ENCODE results near the gene ARAP3. TPM values are rescaled to one million over a fixed set of nuclear protein-coding genes. Genes with fewer than 3 reads are reported as not detected.

The ARAP3 gene
- total and polyA plus RNA-seq, 2 donors (not counting 3 experiments of a cell fraction or from before 2014, with no cell fraction given), result 60.6 to 136 TPM

DNA sequence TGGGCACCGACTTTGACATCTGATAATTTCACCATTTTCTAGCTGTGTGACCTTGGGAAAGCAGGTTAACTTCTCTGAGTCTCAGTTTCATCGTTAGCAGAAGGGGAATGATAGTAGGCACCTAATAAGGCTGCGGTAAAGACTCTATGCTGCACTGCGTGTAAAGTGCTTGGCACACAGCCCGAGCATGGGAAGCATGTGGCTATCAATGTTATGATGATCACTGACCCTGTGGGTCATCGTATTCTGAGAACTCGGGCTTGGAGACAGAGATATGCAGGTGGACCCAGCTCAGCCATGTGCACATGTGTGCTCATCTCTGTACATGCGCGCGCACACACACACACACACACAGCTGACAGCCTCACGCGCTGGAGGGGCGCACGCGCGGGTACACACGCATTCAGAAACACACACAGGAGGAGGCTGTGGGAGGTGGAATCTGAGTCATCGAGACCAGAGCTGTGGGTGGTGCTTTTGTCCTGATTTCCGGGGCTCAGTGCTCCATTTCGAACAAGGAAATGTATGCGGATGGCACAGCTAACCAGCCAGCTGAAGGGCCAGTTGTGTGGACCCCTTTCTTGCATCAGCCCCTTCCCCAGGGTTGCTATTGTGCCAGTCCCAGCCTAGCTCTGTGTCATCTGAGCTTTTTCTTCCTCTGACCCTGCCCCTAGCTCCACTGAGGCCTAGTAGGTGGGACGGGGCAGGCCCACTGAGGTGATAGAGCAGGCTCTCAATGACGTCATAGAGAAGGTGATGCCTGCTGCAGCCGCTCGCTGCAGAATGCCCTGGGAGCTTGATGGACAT is 11.1 kb upstream of the ARAP3 start:
- Histone ChIP-seq H3K27ac (ENCODE audit: insufficient read depth, low read depth, low read length) (no peak overlapping the region), H3K9me3 (replicated peaks; ENCODE audit: control insufficient read depth, insufficient read depth, low read length) (no peaks in the 10 kb centered on the region), H4K20me1 (replicated peaks; ENCODE audit: control insufficient read depth, extremely low read depth, insufficient read depth, low read length) (no peaks in the 10 kb centered on the region), H2AFZ (ENCODE audit: low read depth, low read length) (no peak overlapping the region), H3K4me3 (replicated peaks in 1 of 3; ENCODE audit: insufficient read depth in 1 of 3, low read depth in 1 of 3, low read length in 3 of 3) (no peak overlapping the region), H3K36me3 (ENCODE audit: control insufficient read depth in 2 of 2, extremely low read depth in 1 of 2, insufficient read depth in 2 of 2, low read length in 2 of 2) (no peaks in the 10 kb centered on the region), H3K9me1 (replicated peaks; ENCODE audit: control insufficient read depth, extremely low read depth, insufficient read depth, low read length) (no peaks in the 10 kb centered on the region), H3K27me3 (ENCODE audit: control insufficient read depth in 2 of 2, insufficient read depth in 2 of 2, low read length in 2 of 2) (no peaks in the 10 kb centered on the region), H3K79me2 (ENCODE audit: control insufficient read depth, insufficient read depth, low read length) (no peaks in the 10 kb centered on the region), H3K4me2 (ENCODE audit: insufficient read depth, low read length) (no peak overlapping the region), H3K9ac (replicated peaks; ENCODE audit: extremely low read depth, insufficient read depth, low read length) (no peak overlapping the region), H3K4me1 (ENCODE audit: control insufficient read depth, extremely low read depth, insufficient read depth, low read length) (peaks cover 17% of the 10 kb centered on the region)
- POLR2A ChIA-PET, result interaction anchor here (1.2 kb wide), 1 partner anchor 185 kb away, joined by 5 read pairs; the partner anchor contains the start of gene PCDH1
- FAIRE-seq, result no peak
- TF ChIP-seq EZH2 (IDR thresholded peaks at IDR 0.05; ENCODE audit: borderline replicate concordance, low read depth, low read length, severe bottlenecking) (no peak), GATA2 (IDR thresholded peaks at IDR 0.05; ENCODE audit: insufficient read depth, insufficient read length, low read depth, low read length) (no peak), FOS (IDR thresholded peaks at IDR 0.05; ENCODE audit: borderline replicate concordance, insufficient read depth, low read length) (no peak), JUN (IDR thresholded peaks at IDR 0.05; ENCODE audit: borderline replicate concordance, insufficient read depth, insufficient read length, low read depth) (no peak), POLR2AphosphoS5 (IDR thresholded peaks at IDR 0.05; ENCODE audit: insufficient read depth, low read depth, low read length) (no peak), POLR2A (IDR thresholded peaks at IDR 0.05; ENCODE audit: low read depth, low read length) (no peak), MYC (IDR thresholded peaks at IDR 0.05; ENCODE audit: low read depth, low read length) (no peak)
- TF ChIP-seq, protein P1, sequence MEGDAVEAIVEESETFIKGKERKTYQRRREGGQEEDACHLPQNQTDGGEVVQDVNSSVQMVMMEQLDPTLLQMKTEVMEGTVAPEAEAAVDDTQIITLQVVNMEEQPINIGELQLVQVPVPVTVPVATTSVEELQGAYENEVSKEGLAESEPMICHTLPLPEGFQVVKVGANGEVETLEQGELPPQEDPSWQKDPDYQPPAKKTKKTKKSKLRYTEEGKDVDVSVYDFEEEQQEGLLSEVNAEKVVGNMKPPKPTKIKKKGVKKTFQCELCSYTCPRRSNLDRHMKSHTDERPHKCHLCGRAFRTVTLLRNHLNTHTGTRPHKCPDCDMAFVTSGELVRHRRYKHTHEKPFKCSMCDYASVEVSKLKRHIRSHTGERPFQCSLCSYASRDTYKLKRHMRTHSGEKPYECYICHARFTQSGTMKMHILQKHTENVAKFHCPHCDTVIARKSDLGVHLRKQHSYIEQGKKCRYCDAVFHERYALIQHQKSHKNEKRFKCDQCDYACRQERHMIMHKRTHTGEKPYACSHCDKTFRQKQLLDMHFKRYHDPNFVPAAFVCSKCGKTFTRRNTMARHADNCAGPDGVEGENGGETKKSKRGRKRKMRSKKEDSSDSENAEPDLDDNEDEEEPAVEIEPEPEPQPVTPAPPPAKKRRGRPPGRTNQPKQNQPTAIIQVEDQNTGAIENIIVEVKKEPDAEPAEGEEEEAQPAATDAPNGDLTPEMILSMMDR (IDR thresholded peaks at IDR 0.05; ENCODE audit: extremely low read depth in 1 of 2, insufficient read depth in 1 of 2, low read depth in 1 of 2, low read length in 2 of 2), result no peak
- TF ChIP-seq, protein P2, sequence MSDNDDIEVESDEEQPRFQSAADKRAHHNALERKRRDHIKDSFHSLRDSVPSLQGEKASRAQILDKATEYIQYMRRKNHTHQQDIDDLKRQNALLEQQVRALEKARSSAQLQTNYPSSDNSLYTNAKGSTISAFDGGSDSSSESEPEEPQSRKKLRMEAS (IDR thresholded peaks at IDR 0.05; ENCODE audit: insufficient read depth, insufficient read length), result no peak
- CTCF ChIA-PET, result interaction anchor here (1.0 to 7.7 kb wide), 22 partner anchors 9 to 451 kb away, joined by 3 to 282 read pairs (median 9); partner anchors contain the start of genes DELE1, PCDH1, PCDH12 and RNF14
- no TSS peak for BruUV-seq (replicated peaks)
- dilution Hi-C loops (cut with MboI; ENCODE audit: extremely low pct_ligation_motif_present, low sequenced_read_pairs), result no loop called here
- intact Hi-C loops (cut with micrococcal nuclease), result loop anchor here (1.0 to 2.0 kb wide), 7 partner anchors 9 to 452 kb away; partner anchors contain the start of gene RNF14
- no peak for DNase-seq (ENCODE audit: low read depth, low spot score)

Data from endothelial cell of umbilical vein (primary cell).